ENCODE data around the gene HSD17B4. TPM values are rescaled to one million over a fixed set of nuclear protein-coding genes. Genes with fewer than 3 reads are reported as not detected.

Gene HSD17B4
- total RNA-seq, 1 experiment from 2014 or later, result 362 TPM

GRCh38 chr5:119524485-119524884 is 72.2 kb downstream of the HSD17B4 start:
- Mint-ChIP-seq H3K27me3 (ENCODE audit: low read depth) (no peaks in the 10 kb centered on the region), H3K36me3 (peaks cover 33% of the 10 kb centered on the region), H3K4me1 (peaks cover 12% of the 10 kb centered on the region), H3K27ac (no peak overlapping the region), H3K9me3 (no peaks in the 10 kb centered on the region), H3K4me3 (no peak overlapping the region)
- TF ChIP-seq TCF7 (CRISPR knock-in tag; IDR thresholded peaks at IDR 0.05; ENCODE audit: low read depth) (no peak), ZNF281 (CRISPR knock-in tag; IDR thresholded peaks at IDR 0.05) (no peak), OVOL2 (CRISPR knock-in tag; IDR thresholded peaks at IDR 0.05; ENCODE audit: borderline replicate concordance) (no peak)
- ChIA-PET CTCF (no interaction called here), POLR2A (interaction anchor here (0.7 kb wide), 1 partner anchor 492 kb away, joined by 3 read pairs; no protein-coding TSS in a partner anchor)
- DNase-seq (ENCODE audit: low spot score) (no peak), ATAC-seq (no peak)

- DNase-seq (ENCODE audit: low spot score), result no peak
- H3K27me3 Mint-ChIP-seq (ENCODE audit: low read depth), result no peaks in the 10 kb centered on the region
Observed at GRCh38 chr5:119527351-119527750, 75.1 kb downstream of the HSD17B4 start.

More at GRCh38 chr5:119527351-119527750, 75.1 kb downstream of the HSD17B4 start:
- TF ChIP-seq MLX (CRISPR knock-in tag; IDR thresholded peaks at IDR 0.05) (no peak), HMGXB4 (CRISPR knock-in tag; IDR thresholded peaks at IDR 0.05) (no peak), ZBTB43 (CRISPR knock-in tag; IDR thresholded peaks at IDR 0.05) (no peak), ZNF121 (CRISPR knock-in tag; IDR thresholded peaks at IDR 0.05) (no peak), ZNF281 (CRISPR knock-in tag; IDR thresholded peaks at IDR 0.05) (no peak), KAT7 (CRISPR knock-in tag; IDR thresholded peaks at IDR 0.05; ENCODE audit: borderline replicate concordance) (no peak), ATF6 (CRISPR knock-in tag; IDR thresholded peaks at IDR 0.05) (no peak), NR2C2 (CRISPR knock-in tag; IDR thresholded peaks at IDR 0.05) (no peak), SP1 (CRISPR knock-in tag; conservative IDR thresholded peaks at IDR 0.05) (no peak), NFE2L1 (CRISPR knock-in tag; IDR thresholded peaks at IDR 0.05) (no peak), ZNF219 (CRISPR knock-in tag; IDR thresholded peaks at IDR 0.05; ENCODE audit: borderline replicate concordance) (no peak), ZBTB21 (CRISPR knock-in tag; IDR thresholded peaks at IDR 0.05; ENCODE audit: borderline replicate concordance) (no peak), NR1H2 (CRISPR knock-in tag; IDR thresholded peaks at IDR 0.05) (no peak), ZNF232 (CRISPR knock-in tag; IDR thresholded peaks at IDR 0.05) (no peak)
- H3K4me3 Mint-ChIP-seq, result no peak overlapping the region
- POLR2A ChIA-PET, result no interaction called here
- no peak for ATAC-seq
- H3K4me1 Mint-ChIP-seq, result peaks cover 16% of the 10 kb centered on the region
- H3K9me3 Mint-ChIP-seq, result no peaks in the 10 kb centered on the region
- H3K36me3 Mint-ChIP-seq, result peaks cover 35% of the 10 kb centered on the region
- CTCF ChIA-PET, result no interaction called here
- no peak overlapping the region for H3K27ac Mint-ChIP-seq

Data from WTC11 (cell line).